ENCODE results near the gene SGPP1.

SGPP1 gene

GRCh38 chr14:63659726-63660125, 68.1 kb downstream of the SGPP1 start:
- H3K27ac ChIP-seq = no peak overlapping the region

GRCh38 chr14:63656194-63656593, 71.7 kb downstream of the SGPP1 start:
- TF ChIP-seq, protein P1, sequence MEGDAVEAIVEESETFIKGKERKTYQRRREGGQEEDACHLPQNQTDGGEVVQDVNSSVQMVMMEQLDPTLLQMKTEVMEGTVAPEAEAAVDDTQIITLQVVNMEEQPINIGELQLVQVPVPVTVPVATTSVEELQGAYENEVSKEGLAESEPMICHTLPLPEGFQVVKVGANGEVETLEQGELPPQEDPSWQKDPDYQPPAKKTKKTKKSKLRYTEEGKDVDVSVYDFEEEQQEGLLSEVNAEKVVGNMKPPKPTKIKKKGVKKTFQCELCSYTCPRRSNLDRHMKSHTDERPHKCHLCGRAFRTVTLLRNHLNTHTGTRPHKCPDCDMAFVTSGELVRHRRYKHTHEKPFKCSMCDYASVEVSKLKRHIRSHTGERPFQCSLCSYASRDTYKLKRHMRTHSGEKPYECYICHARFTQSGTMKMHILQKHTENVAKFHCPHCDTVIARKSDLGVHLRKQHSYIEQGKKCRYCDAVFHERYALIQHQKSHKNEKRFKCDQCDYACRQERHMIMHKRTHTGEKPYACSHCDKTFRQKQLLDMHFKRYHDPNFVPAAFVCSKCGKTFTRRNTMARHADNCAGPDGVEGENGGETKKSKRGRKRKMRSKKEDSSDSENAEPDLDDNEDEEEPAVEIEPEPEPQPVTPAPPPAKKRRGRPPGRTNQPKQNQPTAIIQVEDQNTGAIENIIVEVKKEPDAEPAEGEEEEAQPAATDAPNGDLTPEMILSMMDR (conservative IDR thresholded peaks at IDR 0.05) = no peak
- H3K27ac ChIP-seq = no peak overlapping the region

More at GRCh38 chr14:63659726-63660125, 68.1 kb downstream of the SGPP1 start:
- TF ChIP-seq, protein P1 (conservative IDR thresholded peaks at IDR 0.05) = no peak

- TF ChIP-seq, protein P1 (conservative IDR thresholded peaks at IDR 0.05) = no peak
These were observed 72.9 kb downstream of the SGPP1 start for GRCh38 chr14:63654936-63655335.

DNA sequence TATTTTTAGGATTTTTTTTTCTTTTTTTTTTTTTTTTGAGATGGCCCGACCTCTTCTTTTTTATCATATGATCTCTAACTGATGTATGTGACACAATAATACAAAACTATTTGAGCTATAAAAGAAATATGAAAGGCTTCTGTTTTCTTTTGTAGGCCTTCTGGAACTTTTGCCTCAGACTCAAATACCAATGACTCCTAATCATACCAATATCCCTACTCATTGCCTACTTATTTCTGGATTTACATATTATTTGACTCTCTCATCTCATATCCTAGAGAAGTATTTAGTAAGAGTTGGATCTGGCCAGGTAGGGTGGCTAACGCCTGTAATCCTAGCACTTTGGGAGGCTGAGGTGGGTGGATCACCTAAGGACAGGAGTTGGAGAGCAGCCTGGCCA, 73.5 kb downstream of the SGPP1 start:
- TF ChIP-seq, protein P1 (conservative IDR thresholded peaks at IDR 0.05) = no peak
- H3K27ac ChIP-seq = no peak overlapping the region

More at GRCh38 chr14:63654936-63655335, 72.9 kb downstream of the SGPP1 start:
- no peak overlapping the region for H3K27ac ChIP-seq

GRCh38 chr14:63652406-63652805, 75.5 kb downstream of the SGPP1 start:
- no peak overlapping the region for H3K27ac ChIP-seq

GRCh38 chr14:63650256-63650952, 77.5 kb downstream of the SGPP1 start:
- TF ChIP-seq, protein P1 (conservative IDR thresholded peaks at IDR 0.05) = no peak
- H3K27ac ChIP-seq = no peak overlapping the region

More at GRCh38 chr14:63652406-63652805, 75.5 kb downstream of the SGPP1 start:
- TF ChIP-seq, protein P1 (conservative IDR thresholded peaks at IDR 0.05) = no peak

- TF ChIP-seq, protein P1 (conservative IDR thresholded peaks at IDR 0.05) = no peak
- no peak overlapping the region for H3K27ac ChIP-seq
These were observed 80.0 kb downstream of the SGPP1 start for GRCh38 chr14:63647696-63648410.

All from VCaP (cell line).